IPS DF 6.9 (cell line): Measurements from ENCODE around the gene AARS1.
A peak's percentile ranks its signal among the peaks of the same experiment; 100 is the strongest.
"Not testable (repeated sequence)": the region's sequence is repeated elsewhere in the genome, so short reads cannot be mapped to it uniquely, and the experiment has no call there.

Experiments used
- DNase-seq: peaks from one replicate; pipeline ENCODE4 v3.0.0-alpha.2; 2013; ENCODE audit warnings: low read depth, low spot score
- H3K27ac ChIP-seq: one replicate; pipeline ENCODE4 v1.5.1; 2013; ENCODE audit warnings: low read length, control low read depth
- H3K27me3 ChIP-seq: 2 replicates; pipeline ENCODE4 v1.6.1; 2013; ENCODE audit warnings: mild to moderate bottlenecking, low read length; ENCODE audit not compliant: control insufficient read depth, insufficient read depth
- H3K36me3 ChIP-seq: 2 replicates; pipeline ENCODE4 v1.6.1; 2013; ENCODE audit warnings: low read length; ENCODE audit not compliant: control insufficient read depth, insufficient read depth
- H3K4me1 ChIP-seq: 2 replicates; pipeline ENCODE4 v1.6.1; 2013; ENCODE audit warnings: low read length; ENCODE audit not compliant: control insufficient read depth, insufficient read depth
- H3K4me3 ChIP-seq: 2 replicates; pipeline ENCODE4 v1.5.1; 2013; ENCODE audit warnings: mild to moderate bottlenecking, low read length
- H3K9me3 ChIP-seq: 2 replicates; pipeline ENCODE4 v1.6.1; 2013; ENCODE audit warnings: low read length, inconsistent platforms; ENCODE audit not compliant: control insufficient read depth, insufficient read depth
- WGBS: extraction: QIAGEN DNeasy Blood & Tissue Kit; methylation state at CpG from one replicate; pipeline ENCODE4 v1.1.7; 2013; ENCODE audit warnings: mixed read lengths, missing lambda C conversion rate; ENCODE audit not compliant: insufficient read length, insufficient coverage; 5-methylcytosine and 5-hydroxymethylcytosine counted together

The AARS1 gene

GRCh38 chr16:70302745-70303144 is 13.4 kb upstream of the AARS1 start:
- Histone ChIP-seq H3K4me3 (no peak overlapping the region), H3K27ac (no peak overlapping the region), H3K36me3 (no peaks in the 10 kb centered on the region), H3K4me1 (no peaks in the 10 kb centered on the region), H3K9me3 (no peaks in the 10 kb centered on the region), H3K27me3 (no peaks in the 10 kb centered on the region)
- whole genome bisulfite sequencing: no CpG with 5 or more reads among the region's 1 CpG
- DNase-seq: no peak

DNA sequence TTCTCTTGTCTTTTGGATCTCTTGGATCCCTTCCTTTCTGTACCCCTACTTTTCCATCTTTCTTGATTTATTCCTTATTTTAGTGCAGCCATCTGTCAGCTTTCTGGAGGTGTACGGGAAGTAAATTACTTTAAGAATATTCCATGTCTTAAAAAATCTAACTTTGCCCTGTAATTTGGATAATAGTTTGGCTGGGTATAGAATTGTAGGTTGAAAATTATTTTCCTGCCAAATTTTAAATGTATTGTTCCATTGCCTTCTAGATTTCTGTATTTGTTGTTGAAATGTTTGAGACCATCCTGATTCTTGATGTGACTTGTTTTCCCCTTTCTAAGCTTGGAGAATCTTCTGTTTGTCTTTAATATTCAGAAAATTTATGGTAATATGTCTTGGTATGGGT is 11.8 kb upstream of the AARS1 start:
- no CpG with 5 or more reads among the region's 1 CpG for WGBS
- Histone ChIP-seq H3K27ac (no peak overlapping the region), H3K36me3 (no peaks in the 10 kb centered on the region), H3K4me1 (no peaks in the 10 kb centered on the region), H3K4me3 (no peak overlapping the region), H3K27me3 (no peaks in the 10 kb centered on the region), H3K9me3 (no peaks in the 10 kb centered on the region)
- no peak for DNase-seq

DNA sequence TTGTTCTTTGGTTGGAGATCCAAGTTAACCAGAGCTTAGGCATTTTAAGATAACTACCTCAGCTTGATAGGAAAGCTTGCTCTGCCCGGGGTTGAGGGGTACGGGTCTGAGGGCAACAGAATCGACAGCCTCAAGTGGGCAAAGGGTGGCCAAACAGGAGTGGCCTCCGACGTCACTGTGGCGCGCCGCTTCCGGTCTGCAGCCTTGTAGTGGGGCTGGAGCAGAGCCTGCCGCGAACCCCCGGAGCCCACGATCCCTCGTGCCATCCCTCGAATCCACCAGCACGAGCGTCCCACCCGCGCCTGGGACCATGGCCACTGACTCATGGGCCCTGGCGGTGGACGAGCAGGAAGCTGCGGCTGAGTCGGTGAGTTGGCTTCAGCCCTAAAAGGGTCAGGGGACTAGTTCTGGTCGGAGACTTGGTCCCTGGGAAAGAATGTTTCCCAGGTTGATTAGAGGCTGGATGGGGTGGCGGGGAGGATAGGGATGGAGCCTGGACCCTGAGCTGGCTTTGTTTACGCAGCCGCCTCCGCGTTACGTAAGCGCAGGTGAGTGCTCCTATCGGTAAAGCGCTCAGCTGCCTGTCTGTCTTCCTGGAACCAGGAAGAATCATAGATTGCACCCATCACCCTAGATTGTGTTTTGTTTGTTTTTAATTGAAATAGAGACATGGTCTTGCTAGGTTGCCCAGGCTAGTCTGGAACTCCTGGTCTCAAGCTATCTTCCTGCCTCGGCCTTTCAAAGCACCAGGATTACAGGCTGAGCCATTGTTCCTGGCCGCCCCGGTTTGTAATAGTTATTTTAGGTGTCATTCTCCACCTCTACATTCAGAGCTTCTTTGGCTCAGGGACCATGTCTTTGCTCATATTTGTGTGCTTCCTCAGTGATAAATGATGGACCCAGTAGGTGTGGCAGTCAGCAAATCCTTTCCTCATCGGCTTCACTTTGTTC is 10.0 kb upstream of the AARS1 start, which contains the start of gene DDX19B:
DDX19B (plus strand) TSS at position 199 of the 951 bp plus-strand sequence; CDS start at position 311, 112 bp downstream.
- WGBS: no CpG with 5 or more reads among the region's 37 CpGs
- H3K27me3 ChIP-seq: no peaks in the 10 kb centered on the region

DNA sequence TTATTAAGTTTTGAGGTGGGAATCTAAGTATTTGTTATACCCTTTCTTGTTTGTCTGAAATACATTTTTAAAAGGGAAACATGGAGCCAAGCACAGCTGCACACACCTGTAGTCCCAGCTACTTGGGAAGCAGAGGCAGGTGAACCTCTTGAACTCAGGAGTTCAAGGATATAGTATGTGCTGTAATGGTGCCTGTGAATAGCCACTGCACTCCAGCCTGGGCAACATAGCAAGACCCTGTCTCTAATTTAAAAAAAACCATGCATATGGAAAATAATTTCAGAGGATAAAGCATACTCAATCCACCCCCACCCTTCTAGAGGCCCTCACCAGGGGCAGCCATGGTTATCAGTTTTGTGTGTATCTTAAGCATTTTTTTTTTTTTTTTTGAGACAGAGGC is 6.3 kb upstream of the AARS1 start:
- DNase-seq: no peak
- Histone ChIP-seq H3K27me3 (no peaks in the 10 kb centered on the region), H3K36me3 (no peaks in the 10 kb centered on the region), H3K4me1 (no peaks in the 10 kb centered on the region; the same call in 1 of the 2 replicates), H3K27ac (no peak overlapping the region), H3K9me3 (no peaks in the 10 kb centered on the region), H3K4me3 (no peak overlapping the region)

More for the DNA sequence above, 10.0 kb upstream of the AARS1 start, which contains the start of gene DDX19B:
- no peaks in the 10 kb centered on the region for H3K36me3 ChIP-seq
- no peak within 1 kb of the TSS for H3K27ac ChIP-seq
- no peak for DNase-seq
- peak within 1 kb of the TSS; percentile 86 for H3K4me3 ChIP-seq
- H3K4me1 ChIP-seq: no peaks in the 10 kb centered on the region; the same call in 1 of the 2 replicates
- H3K9me3 ChIP-seq: no peaks in the 10 kb centered on the region

GRCh38 chr16:70294385-70295025 is 5.2 kb upstream of the AARS1 start:
- DNase-seq: no peak
- Histone ChIP-seq H3K27me3 (no peaks in the 10 kb centered on the region), H3K27ac (no peak overlapping the region), H3K36me3 (no peaks in the 10 kb centered on the region), H3K9me3 (no peaks in the 10 kb centered on the region), H3K4me3 (no peak overlapping the region), H3K4me1 (no peaks in the 10 kb centered on the region; the same call in 1 of the 2 replicates)
- WGBS: no CpG with 5 or more reads among the region's 28 CpGs

DNA sequence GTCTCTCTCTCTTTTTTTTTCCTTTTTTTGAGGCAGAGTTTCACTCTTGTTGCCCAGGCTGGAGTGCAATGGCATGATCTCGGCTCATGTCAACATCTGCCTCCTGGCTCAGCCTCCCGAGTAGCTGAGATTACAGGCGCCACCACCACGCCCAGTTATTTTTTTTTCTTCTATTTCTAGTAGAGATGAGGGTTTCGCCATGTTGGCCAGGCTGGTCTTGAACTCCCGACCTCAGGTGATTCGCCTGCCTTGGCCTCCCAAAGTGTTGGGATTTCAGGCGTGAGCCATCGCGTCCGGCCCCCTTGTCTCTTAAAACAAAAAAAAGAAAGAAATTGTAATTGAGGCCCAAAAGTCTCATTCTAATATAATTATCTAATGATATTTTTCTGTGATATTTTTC is 2.8 kb upstream of the AARS1 start:
- H3K4me3 ChIP-seq, H3K9me3 ChIP-seq, H3K27me3 ChIP-seq, H3K27ac ChIP-seq, DNase-seq, H3K36me3 ChIP-seq, H3K4me1 ChIP-seq: not testable (repeated sequence)
- WGBS: no CpG with 5 or more reads among the region's 11 CpGs

- Histone ChIP-seq H3K9me3 (no peaks in the 10 kb centered on the region), H3K36me3 (no peaks in the 10 kb centered on the region), H3K27me3 (no peaks in the 10 kb centered on the region), H3K4me3 (no peak overlapping the region), H3K27ac (no peak overlapping the region), H3K4me1 (no peaks in the 10 kb centered on the region; the same call in 1 of the 2 replicates)
- no peak for DNase-seq
Measured at GRCh38 chr16:70290949-70291519, 1.7 kb upstream of the AARS1 start.

- H3K4me1 ChIP-seq, DNase-seq, H3K27me3 ChIP-seq, H3K9me3 ChIP-seq, H3K27ac ChIP-seq: not testable (repeated sequence)
- WGBS: no CpG with 5 or more reads among the region's 17 CpGs
- Histone ChIP-seq H3K4me3 (0 out of 2 replicates have a peak overlapping the region, but pooled peaks have one; percentile 11), H3K36me3 (peaks cover 12% of the 10 kb centered on the region)
Measured at GRCh38 chr16:70287304-70287971, 1.9 kb downstream of the AARS1 start.

DNA sequence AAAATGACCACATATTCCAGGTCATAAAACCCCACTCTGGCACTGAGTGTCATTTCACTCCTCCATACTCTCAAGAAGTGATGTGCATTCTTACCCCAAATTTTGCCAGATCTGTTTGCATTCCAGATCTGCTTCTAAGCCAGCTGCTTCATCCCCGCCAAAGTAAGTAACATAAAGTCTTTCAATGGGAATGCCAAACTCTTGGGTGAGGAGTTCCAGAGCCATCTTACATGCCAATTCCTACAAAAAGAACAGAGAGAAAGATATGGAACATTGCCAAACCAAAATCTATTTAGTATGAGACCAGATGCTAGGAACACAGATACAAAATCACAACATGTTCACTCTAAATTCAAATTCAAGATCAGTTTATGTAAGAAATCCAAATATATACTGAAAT is 12.9 kb downstream of the AARS1 start:
- no peaks in the 10 kb centered on the region; the same call in 1 of the 2 replicates for H3K4me1 ChIP-seq
- peaks cover 39% of the 10 kb centered on the region; the same call in 1 of the 2 replicates for H3K36me3 ChIP-seq
- no peaks in the 10 kb centered on the region for H3K27me3 ChIP-seq
- H3K4me3 ChIP-seq: no peak overlapping the region
- no peaks in the 10 kb centered on the region for H3K9me3 ChIP-seq
- no peak for DNase-seq
- no peak overlapping the region for H3K27ac ChIP-seq
- no CpG with 5 or more reads among the region's 1 CpG for WGBS

- Histone ChIP-seq H3K27me3 (no peaks in the 10 kb centered on the region), H3K4me1 (no peaks in the 10 kb centered on the region), H3K9me3 (no peaks in the 10 kb centered on the region), H3K4me3 (no peak overlapping the region), H3K36me3 (peaks cover 43% of the 10 kb centered on the region), H3K27ac (no peak overlapping the region)
- no peak for DNase-seq
- WGBS: no CpG with 5 or more reads among the region's 10 CpGs
Measured at GRCh38 chr16:70271696-70272095, 17.6 kb downstream of the AARS1 start.
